Measurements from ENCODE around the gene ADARB1.

- TF ChIP-seq EZH2 (IDR thresholded peaks at IDR 0.05; ENCODE audit: low read length) (no peak), CTCF (optimal IDR thresholded peaks at IDR 0.05 in 1 of 3, IDR thresholded peaks at IDR 0.05 in 1 of 3, conservative IDR thresholded peaks at IDR 0.05 in 1 of 3; ENCODE audit: extremely low read depth in 1 of 3, insufficient read depth in 2 of 3, low read length in 3 of 3) (no peak)
Measured at GRCh38 chr21:45116066-45116465, 41.7 kb downstream of the ADARB1 start.
